HAP-1 (cell line): ENCODE results near the gene APIP.
A peak's percentile ranks its signal among the peaks of the same experiment; 100 is the strongest.

ENCODE experiments used
- DNase-seq, 2 experiments: peaks; one replicate each; pipeline ENCODE4 v3.0.0-alpha.2; 2016 to 2020; ENCODE audit warnings: low spot score in 2 of 2
- H3K27me3 ChIP-seq: fragments of 250-450 bp; sonication (Bioruptor Pico); 2 replicates; pipeline ENCODE4 v1.5.1; 2020; ENCODE audit warnings: low read depth, mild to moderate bottlenecking, moderate library complexity
- H3K36me3 ChIP-seq: fragments of 250-450 bp; sonication (Bioruptor Pico); replicated peaks from 2 replicates; pipeline ENCODE4 v1.5.1; 2020; ENCODE audit warnings: mild to moderate bottlenecking
- H3K4me1 ChIP-seq: fragments of 250-450 bp; sonication (Bioruptor Pico); 2 replicates; pipeline ENCODE4 v1.5.1; 2020; ENCODE audit warnings: mild to moderate bottlenecking
- H3K4me3 ChIP-seq: fragments of 250-450 bp; sonication (Bioruptor Pico); 2 replicates; pipeline ENCODE4 v1.5.1; 2020; ENCODE audit warnings: mild to moderate bottlenecking, moderate library complexity
- H3K9me3 ChIP-seq: fragments of 250-450 bp; sonication (Bioruptor Pico); 2 replicates; pipeline ENCODE4 v1.5.1; 2020; ENCODE audit warnings: mild to moderate bottlenecking, moderate library complexity
- in situ Hi-C: fragments of 300-500 bp; cut with MboI; formaldehyde crosslinking; loops from 3 replicates; pipeline ENCODE4 v1.14.3; 2020; ENCODE audit warnings: low sequenced_read_pairs, inconsistent platforms, mixed read lengths

The APIP gene, protein sequence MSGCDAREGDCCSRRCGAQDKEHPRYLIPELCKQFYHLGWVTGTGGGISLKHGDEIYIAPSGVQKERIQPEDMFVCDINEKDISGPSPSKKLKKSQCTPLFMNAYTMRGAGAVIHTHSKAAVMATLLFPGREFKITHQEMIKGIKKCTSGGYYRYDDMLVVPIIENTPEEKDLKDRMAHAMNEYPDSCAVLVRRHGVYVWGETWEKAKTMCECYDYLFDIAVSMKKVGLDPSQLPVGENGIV

DNA sequence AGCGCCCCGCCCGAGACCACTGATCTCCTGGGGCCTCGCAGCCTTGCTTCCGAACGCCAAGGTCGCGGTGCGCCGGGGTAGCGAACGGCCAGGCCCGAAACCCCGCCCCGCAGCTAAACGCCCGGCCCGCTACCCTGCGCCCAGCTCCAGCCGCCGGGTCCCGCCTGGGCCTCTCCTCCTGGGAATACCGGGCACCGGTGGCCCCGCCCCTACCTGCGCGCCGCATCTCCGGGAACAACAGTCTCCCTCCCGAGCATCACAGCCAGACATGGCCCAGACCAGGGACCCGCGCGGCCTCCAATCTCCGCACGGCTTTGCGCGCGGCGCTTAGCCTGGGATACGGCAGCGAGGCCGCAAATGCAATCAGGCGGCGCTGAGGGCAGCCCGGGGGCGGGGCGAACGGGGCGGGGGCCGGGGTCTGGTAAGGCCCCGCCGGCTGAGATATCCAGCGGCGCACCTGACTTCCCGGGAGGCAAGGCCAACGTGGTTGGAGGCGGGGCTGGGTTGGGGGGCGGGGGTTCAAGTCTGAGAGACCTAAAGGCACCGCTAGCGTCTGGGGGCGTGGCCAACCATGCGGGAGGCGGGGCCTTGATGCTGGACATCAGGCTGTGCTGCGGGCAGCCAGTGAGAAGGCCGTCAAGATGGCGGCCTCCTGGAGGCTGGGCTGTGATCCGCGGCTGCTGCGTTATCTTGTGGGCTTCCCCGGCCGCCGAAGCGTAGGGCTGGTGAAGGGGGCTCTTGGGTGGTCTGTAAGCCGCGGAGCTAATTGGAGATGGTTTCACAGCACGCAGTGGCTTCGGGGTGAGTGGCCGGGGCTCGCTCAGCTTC is at the start of gene APIP, which contains the start of gene PDHX:
APIP (minus strand) TSS at position 365 of the 828 bp plus-strand sequence; CDS start at position 270, 95 bp downstream.
PDHX (plus strand) TSS at position 604 of the 828 bp plus-strand sequence; CDS start at position 642, 38 bp downstream.
- Histone ChIP-seq H3K9me3 (no peaks in the 10 kb centered on the region), H3K27me3 (no peaks in the 10 kb centered on the region), H3K4me3 (peak within 1 kb of the TSS; percentile 87), H3K4me1 (peaks cover 8% of the 10 kb centered on the region), H3K36me3 (peaks cover 21% of the 10 kb centered on the region)
- in situ Hi-C loops: loop anchor here (10.0 kb wide), 1 partner anchor 479 kb away; no protein-coding TSS in a partner anchor
- DNase-seq: peak; percentile 88 to 100

DNA sequence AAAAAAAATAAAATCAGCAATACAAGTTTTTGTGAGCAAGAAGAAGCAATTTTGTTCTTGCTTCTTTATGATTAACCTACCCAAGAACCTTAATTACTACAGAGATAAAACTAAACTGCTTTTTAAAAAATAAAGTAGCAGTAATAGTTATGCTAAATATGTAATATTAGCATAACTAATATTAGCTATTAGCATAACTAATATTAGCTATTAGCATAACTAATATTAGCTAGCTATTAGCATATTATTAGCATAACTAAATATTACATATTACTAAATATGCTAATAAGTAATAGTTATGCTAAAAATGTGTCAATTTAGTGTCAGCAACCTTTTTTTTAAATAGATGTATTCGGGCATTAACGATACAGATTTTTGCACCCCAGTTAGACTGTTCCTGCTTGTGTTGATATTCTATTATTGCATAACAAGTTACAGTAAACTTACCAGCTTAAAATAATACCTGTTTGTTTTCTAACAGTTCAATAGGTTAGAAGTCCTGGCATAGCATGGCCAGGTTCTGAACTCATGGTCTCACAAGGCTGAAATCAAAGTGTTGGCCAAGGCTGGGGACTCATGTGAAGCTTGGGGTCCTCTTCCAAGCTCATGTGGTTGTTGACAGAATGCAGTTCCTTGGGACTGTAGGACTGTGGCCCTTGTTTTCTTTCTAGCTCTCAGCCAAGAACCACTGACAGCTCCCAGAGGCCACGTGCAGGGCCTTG is 48.6 kb upstream of the APIP start:
- peaks cover 8% of the 10 kb centered on the region for H3K36me3 ChIP-seq
- in situ Hi-C loops: no loop called here
- DNase-seq: no peak
- peaks cover 6% of the 10 kb centered on the region; the same call in 1 of the 2 replicates for H3K4me1 ChIP-seq
- no peaks in the 10 kb centered on the region for H3K27me3 ChIP-seq
- H3K4me3 ChIP-seq: no peak overlapping the region
- H3K9me3 ChIP-seq: no peaks in the 10 kb centered on the region

DNA sequence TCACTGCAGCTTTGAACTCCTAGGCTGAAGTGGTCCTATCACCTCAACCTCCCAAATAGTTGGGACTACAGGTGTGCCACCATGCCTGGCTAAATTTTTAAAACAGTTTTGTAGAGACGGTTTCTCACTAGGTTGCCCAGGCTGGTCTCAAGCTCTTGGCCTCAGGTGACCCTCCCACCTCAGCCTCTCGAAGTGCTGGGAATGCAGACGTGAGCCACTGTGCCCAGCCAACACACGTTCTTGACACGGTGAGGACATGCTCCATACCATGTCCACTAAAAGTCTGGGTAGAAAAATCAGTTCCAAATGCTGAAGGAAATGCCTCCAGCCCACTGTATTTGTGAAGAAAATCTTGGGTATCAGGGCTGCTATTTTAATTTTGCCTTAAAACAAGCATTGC is 47.2 kb upstream of the APIP start:
- Histone ChIP-seq H3K36me3 (peaks cover 5% of the 10 kb centered on the region), H3K4me1 (peaks cover 6% of the 10 kb centered on the region; the same call in 1 of the 2 replicates), H3K9me3 (no peaks in the 10 kb centered on the region), H3K4me3 (no peak overlapping the region), H3K27me3 (no peaks in the 10 kb centered on the region)
- no peak for DNase-seq
- in situ Hi-C loops: no loop called here

GRCh38 chr11:34962034-34962433 is 45.9 kb upstream of the APIP start:
- in situ Hi-C loops: no loop called here
- H3K9me3 ChIP-seq: no peaks in the 10 kb centered on the region
- H3K36me3 ChIP-seq: peaks cover under 1% of the 10 kb centered on the region
- H3K4me1 ChIP-seq: peaks cover 6% of the 10 kb centered on the region; the same call in 1 of the 2 replicates
- no peak for DNase-seq
- no peak overlapping the region for H3K4me3 ChIP-seq
- no peaks in the 10 kb centered on the region for H3K27me3 ChIP-seq

GRCh38 chr11:34960277-34960676 is 44.1 kb upstream of the APIP start:
- peaks cover 6% of the 10 kb centered on the region; the same call in 1 of the 2 replicates for H3K4me1 ChIP-seq
- no peaks in the 10 kb centered on the region for H3K27me3 ChIP-seq
- in situ Hi-C loops: no loop called here
- no peak overlapping the region for H3K4me3 ChIP-seq
- H3K9me3 ChIP-seq: no peaks in the 10 kb centered on the region
- DNase-seq: peak; percentile 36 to 48
- H3K36me3 ChIP-seq: no peaks in the 10 kb centered on the region; the same call in none of the 2 replicates

DNA sequence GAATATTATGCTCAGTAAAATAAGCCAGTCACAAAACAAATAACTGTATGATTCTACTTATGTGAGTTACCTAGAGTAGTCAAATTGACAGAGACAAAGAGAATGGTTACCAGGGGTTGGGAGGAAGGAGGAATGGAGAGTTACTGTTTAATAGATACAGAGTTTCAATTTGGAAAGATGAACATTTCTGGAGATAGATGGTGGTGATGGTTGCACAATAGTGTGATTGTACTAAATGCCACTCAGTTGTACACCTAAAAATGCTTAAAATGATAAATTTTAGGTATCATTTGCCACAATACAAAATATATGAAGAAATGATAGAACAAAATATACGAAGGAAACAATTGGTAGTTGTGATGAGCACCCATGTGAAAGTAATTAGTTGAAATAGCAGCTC is 43.6 kb upstream of the APIP start:
- no peak for DNase-seq
- Histone ChIP-seq H3K9me3 (no peaks in the 10 kb centered on the region), H3K27me3 (no peaks in the 10 kb centered on the region), H3K4me1 (peaks cover 6% of the 10 kb centered on the region; the same call in 1 of the 2 replicates), H3K36me3 (no peaks in the 10 kb centered on the region; the same call in none of the 2 replicates), H3K4me3 (no peak overlapping the region)
- in situ Hi-C loops: no loop called here

DNA sequence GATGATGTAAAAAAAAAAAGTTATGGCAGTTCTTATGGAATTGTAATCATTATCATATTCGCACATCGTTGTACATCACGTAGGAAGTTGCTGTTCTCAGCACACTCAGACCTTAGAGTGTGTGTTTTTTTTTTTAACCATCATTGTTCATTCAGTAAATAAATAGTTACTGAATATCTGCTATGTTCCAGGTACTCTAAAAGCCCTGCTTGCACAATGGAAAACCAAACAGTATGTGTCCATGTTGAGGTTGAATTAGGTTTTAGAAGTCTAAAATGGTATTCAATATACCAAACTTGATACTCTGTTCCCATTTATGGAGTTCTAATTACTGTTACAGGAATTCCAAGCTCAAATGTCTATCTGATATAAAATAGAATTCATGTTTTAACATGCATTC is 41.4 kb upstream of the APIP start:
- no peaks in the 10 kb centered on the region; the same call in none of the 2 replicates for H3K36me3 ChIP-seq
- H3K9me3 ChIP-seq: no peaks in the 10 kb centered on the region
- no peak for DNase-seq
- no peaks in the 10 kb centered on the region for H3K27me3 ChIP-seq
- peaks cover 6% of the 10 kb centered on the region; the same call in 1 of the 2 replicates for H3K4me1 ChIP-seq
- H3K4me3 ChIP-seq: no peak overlapping the region
- in situ Hi-C loops: no loop called here

GRCh38 chr11:34957206-34957605 is 41.0 kb upstream of the APIP start:
- Histone ChIP-seq H3K36me3 (no peaks in the 10 kb centered on the region; the same call in none of the 2 replicates), H3K4me3 (no peak overlapping the region), H3K27me3 (no peaks in the 10 kb centered on the region), H3K9me3 (no peaks in the 10 kb centered on the region), H3K4me1 (peaks cover 6% of the 10 kb centered on the region; the same call in 1 of the 2 replicates)
- in situ Hi-C loops: no loop called here
- DNase-seq: no peak

DNA sequence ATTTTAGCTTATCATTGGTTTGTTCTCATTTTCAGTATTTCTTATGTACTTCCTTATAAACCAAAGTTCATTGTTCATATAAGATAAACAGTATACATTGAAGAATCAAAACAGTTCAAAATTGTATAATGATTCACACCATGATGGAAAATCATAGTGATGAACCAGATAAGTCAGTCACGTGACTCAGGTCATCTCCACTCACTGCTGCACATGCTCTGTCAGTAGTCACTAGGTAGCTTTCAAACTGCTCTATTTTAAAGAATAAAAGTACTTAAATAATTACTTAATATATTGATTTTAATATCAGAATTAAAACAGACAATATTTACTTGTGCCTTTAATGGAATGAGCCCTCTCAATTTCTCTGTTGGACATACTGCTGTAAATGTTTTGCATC is 37.8 kb upstream of the APIP start:
- no peak overlapping the region for H3K4me3 ChIP-seq
- in situ Hi-C loops: no loop called here
- no peak for DNase-seq
- H3K27me3 ChIP-seq: no peaks in the 10 kb centered on the region
- H3K9me3 ChIP-seq: no peaks in the 10 kb centered on the region
- H3K36me3 ChIP-seq: no peaks in the 10 kb centered on the region; the same call in 1 of the 2 replicates
- H3K4me1 ChIP-seq: no peaks in the 10 kb centered on the region

- H3K4me3 ChIP-seq: no peak overlapping the region
- H3K27me3 ChIP-seq: no peaks in the 10 kb centered on the region
- in situ Hi-C loops: no loop called here
- DNase-seq: no peak
- H3K4me1 ChIP-seq: no peaks in the 10 kb centered on the region
- no peaks in the 10 kb centered on the region for H3K9me3 ChIP-seq
- H3K36me3 ChIP-seq: no peaks in the 10 kb centered on the region; the same call in none of the 2 replicates
Observed at GRCh38 chr11:34948696-34949095, 32.5 kb upstream of the APIP start.

GRCh38 chr11:34944692-34945091 is 28.5 kb upstream of the APIP start:
- Histone ChIP-seq H3K36me3 (no peaks in the 10 kb centered on the region; the same call in none of the 2 replicates), H3K4me3 (no peak overlapping the region), H3K27me3 (no peaks in the 10 kb centered on the region), H3K9me3 (no peaks in the 10 kb centered on the region), H3K4me1 (peaks cover 6% of the 10 kb centered on the region)
- no peak for DNase-seq
- in situ Hi-C loops: no loop called here

DNA sequence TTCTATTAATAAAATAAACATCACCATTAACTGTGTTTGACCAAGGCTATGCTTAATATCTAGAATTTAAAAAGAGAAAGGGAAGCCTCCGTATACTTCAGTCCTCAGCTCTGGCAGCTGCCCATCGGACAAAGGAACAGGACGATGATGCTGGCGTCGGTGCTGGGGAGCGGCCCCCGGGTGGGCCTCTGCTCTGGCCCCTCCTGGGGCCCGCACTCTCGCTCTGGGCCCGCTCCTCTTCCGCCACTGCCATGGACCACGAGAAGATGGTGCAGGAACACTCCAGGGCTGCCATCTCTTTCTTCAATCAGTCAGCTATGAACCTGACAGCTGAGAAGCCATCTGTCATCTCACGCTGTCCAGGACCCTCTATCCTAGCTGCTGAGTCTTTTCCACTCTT is 25.5 kb upstream of the APIP start:
- no peak overlapping the region for H3K4me3 ChIP-seq
- H3K9me3 ChIP-seq: no peaks in the 10 kb centered on the region
- in situ Hi-C loops: no loop called here
- H3K36me3 ChIP-seq: no peaks in the 10 kb centered on the region; the same call in 1 of the 2 replicates
- no peak for DNase-seq
- no peaks in the 10 kb centered on the region for H3K27me3 ChIP-seq
- H3K4me1 ChIP-seq: peaks cover 7% of the 10 kb centered on the region

DNA sequence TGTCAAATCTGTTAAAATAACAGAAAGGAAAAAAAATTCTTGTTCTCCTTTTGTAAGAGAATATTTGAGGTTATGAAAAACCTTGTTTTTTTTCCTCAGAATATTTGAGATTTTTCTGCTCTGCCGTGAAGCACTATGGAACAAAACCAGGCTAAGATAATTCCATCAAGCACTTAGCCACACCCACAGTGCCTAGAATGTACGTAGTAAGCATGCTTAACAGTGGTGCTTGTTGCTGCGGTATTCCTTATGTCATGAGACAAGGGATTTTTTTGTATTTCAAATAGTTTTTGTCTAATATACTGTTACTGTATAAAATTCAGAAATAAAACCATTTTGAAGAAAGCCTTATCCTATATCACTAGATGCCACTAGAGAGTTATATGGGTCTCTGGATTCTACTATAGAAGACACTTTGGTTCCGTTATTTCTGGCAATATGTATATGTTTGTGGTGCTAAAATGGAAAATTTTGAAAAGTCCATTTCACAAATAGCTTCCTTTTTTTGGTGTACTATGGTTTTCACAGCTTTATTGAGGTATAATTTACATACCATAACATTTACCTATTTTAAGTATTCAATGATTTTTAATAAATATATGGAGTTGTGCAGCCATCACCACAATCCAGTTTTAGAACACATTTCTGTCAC is 24.0 kb upstream of the APIP start:
- H3K4me3 ChIP-seq: no peak overlapping the region
- no peaks in the 10 kb centered on the region for H3K27me3 ChIP-seq
- in situ Hi-C loops: no loop called here
- no peaks in the 10 kb centered on the region for H3K9me3 ChIP-seq
- peaks cover 2% of the 10 kb centered on the region; the same call in 1 of the 2 replicates for H3K36me3 ChIP-seq
- no peak for DNase-seq
- peaks cover 7% of the 10 kb centered on the region for H3K4me1 ChIP-seq
